ENCODE data around the gene DNAH6.
"Not testable (repeated sequence)": the region's sequence is repeated elsewhere in the genome, so short reads cannot be mapped to it uniquely, and the experiment has no call there.

Gene DNAH6

DNA sequence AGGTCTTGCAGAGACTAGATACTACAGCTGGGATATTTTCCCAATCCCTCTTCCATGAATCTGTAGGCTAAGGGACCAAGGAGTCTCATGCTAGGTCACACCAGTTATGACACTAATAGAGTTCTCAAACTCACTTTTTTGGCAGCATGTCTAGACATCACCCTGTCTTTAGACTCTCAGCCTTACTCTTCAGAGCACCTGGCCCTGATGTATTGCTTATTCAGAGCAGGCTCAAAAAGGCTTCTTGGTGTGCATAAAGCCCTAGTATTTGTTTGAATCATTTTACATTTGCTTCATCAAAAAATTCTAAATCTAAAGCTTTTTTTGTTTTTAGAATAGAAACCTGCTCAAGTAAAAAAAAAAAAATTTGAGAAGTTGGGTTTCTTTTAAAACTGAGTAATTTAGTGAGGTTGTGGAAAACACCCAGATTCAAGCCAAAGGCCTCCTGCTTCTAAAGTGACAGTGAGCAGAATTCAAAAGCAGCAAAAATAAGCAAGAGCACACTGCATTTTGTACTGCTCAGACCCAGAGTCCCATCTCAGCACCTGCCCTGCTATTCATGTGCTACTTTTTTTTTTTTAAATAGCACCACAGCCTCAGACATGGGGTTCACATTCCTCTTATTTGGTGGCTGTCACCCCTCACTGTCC, 18.0 kb upstream of the DNAH6 start:
- no peak for DNase-seq

- DNase-seq = not testable (repeated sequence)
Measured at GRCh38 chr2:84511024-84511423, 5.3 kb upstream of the DNAH6 start.

DNA sequence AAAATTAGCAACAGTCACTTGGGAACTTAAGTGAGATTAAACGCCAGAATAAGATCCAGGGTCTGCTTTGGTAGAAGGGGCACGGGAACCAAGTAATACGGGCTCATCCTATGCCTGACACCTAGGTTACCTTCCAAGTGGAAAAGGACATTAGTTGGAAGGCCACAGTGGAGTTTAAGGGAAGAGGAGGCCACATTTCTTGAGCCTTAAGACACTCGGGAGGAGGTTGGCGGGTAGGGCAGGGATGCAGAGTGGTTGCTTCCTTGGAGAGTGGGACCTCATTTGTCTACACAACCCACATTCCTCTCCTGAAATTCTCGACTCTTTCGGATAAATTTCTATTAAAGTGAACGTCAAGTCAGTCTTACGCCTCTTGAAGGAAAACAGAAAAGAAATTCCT, 510 bp upstream of the DNAH6 start:
- no peak for DNase-seq

DNA sequence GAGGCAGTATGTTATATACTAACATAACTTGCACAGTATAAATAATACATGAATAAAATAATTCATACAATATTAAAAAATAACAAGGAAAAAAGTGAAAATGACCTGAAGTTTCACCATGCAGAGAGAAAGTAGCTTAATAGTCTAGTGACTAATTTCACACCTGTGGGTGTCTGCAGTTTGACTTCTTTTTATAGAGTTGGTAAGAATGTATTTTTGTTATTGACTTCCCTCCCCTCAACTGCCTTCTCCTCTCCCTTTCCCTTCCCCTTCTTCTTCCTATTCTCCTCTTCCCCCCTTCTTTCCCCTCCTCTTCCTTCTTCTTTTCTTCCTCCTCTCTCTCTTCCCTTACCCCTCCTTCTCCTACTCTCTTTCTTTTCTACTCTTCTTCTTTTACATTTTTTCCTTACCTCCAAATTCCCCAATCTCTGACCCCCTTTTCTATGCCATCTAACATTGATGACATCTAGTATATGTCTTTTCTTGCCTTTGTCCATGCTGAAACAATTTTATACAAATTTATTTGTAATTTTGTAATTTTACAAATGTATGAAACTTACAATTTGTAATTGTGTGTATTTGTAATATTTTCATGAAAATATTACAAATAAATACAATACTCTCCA, 3.1 kb downstream of the DNAH6 start:
- no peak for DNase-seq

- no peak for DNase-seq
Measured at GRCh38 chr2:84526562-84526961, 10.3 kb downstream of the DNAH6 start.

DNA sequence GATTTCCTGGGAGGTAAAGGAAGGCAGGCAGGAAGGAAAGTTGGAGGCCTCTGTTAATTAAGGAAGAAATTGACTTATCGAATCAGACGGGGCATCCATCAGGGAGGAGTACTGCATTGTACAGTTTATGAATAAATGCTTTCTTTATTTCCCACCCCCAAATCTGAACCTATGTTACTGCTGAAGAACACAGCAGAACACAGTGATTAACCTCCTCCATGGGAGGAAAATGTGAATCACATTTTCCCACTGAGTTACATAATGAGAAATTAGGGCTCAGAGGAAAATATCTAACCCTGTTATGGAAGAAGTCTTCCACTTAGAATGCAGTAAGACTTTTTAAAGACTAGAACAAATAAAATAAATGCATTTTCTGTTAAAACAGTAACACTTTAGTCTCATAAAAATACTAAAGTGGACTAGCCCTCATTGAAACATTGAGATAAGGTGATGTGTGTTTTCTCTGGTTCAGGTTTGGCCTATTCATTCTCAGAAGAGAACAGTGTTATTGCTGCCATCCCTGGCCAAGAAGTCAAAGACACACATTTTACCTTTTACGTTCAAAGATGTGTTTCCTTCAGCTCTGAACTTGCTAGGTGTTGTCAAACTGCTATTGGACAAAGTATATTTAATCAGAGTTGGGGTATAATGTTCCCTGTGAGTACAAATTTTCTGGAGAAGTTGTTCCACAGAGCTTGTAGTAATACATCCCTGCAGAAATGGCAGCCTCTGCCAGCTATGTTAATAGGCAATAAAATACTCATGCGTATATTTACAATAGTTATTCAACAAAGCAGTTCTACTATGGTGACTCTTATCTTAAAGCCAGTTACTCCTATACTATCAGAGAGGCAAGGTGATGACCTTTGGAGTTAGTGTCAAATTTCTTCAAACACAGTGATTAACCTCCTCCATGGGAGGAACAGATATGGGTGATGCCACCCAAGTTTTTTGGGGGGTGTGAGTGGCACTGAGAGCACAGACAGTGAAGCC, 11.1 kb downstream of the DNAH6 start:
- no peak for DNase-seq

GRCh38 chr2:84532291-84532690, 16.0 kb downstream of the DNAH6 start:
- no peak for DNase-seq

- DNase-seq = no peak
Measured at GRCh38 chr2:84534225-84534624, 17.9 kb downstream of the DNAH6 start.

GRCh38 chr2:84537251-84537650, 21.0 kb downstream of the DNAH6 start:
- no peak for DNase-seq

DNA sequence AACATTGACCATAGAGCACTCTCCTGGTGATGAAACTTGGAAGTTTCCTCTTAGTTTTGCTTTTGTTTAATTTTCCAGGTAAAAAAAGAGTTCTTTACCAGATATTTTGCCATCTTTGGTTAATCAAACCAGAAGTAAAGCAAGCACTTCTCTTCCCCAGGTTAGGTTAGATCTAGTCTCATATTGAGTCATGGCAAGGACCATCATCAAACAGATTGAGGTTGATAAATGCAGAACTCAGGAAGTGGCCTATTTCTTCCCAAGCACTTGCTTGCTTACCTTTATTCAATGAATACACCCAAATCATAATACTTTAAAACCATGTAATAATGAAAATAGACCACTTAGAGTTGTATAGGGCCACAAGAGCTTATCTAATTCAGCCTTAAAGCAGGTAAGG, 23.4 kb downstream of the DNAH6 start:
- DNase-seq = no peak

DNA sequence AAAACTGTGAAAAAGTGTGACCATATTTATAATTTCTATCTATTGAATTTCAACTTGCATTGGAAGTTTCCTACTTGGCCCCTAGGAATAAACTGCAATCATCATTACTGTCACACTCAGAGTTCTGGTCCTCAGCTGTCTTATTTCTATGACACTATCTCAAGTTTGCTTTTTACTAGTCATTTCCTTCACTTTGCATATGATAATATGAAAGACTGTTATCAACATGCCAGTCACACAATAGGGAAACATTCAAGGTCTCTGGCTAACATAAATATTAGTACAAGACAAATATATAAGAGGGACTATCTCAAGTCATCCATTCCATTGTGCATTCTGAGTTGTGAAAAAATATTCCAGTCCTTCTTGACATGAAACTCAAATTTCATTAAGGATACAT, 28.7 kb downstream of the DNAH6 start:
- DNase-seq = no peak

- no peak for DNase-seq
Measured at GRCh38 chr2:84546551-84546950, 30.3 kb downstream of the DNAH6 start.

GRCh38 chr2:84548303-84548702, 32.0 kb downstream of the DNAH6 start:
- DNase-seq = no peak

DNA sequence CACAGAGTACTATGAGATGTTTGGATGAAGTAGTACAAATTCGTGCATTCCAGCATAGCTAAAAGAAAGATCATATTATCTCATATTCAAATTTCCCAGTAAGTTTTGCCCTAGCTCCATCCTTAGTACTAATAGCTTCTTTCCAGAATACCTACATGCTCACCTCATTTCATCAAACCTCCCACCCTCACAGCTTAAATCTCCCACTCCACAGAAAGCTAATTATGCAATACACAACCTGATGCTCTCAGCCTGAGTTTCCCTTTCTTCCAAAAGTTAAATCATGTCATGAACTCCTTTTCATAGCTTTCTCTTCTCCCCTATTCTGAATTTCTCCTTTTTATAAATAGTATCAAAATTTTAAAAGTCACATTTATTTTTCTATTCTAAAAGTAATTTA, 34.6 kb downstream of the DNAH6 start:
- DNase-seq = no peak

GRCh38 chr2:84551526-84551925, 35.2 kb downstream of the DNAH6 start:
- not testable (repeated sequence) for DNase-seq

DNA sequence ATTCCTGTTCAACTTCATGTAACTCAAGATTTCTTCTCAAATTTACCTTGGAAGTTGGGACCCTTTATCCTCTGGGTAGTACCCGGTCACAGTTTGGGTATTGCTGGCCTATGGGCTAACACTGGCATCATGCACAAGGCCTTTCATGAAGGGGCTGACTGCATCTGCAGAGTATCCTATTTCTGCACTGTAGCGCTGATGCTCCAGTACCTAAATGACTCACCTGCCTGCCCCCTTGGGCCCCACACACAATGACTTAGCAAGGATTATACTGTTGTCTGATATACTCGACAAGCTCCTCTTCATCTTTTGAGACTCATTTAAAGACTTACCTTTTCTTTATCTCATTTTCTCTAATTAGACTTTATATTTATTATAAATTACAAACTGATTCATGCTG, 39.9 kb downstream of the DNAH6 start:
- DNase-seq = no peak

DNA sequence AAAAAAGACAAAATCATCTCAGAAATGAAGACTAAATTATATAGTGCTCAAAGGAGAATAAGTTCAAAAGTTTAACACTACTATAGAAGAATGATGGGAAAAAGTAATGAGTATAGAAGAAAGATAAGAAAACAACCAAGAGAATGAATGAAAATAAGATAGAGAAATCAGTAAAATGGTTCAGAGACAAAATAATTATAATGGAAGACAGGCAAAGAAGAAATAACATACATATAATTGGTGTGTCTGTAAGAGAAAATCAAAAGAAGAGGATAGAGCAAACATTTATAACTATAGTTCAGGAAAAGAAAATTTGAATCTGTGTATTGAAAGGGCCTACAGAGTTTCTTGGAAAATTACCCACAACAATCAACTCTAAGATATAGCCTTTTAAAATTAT, 43.5 kb downstream of the DNAH6 start:
- no peak for DNase-seq

DNA sequence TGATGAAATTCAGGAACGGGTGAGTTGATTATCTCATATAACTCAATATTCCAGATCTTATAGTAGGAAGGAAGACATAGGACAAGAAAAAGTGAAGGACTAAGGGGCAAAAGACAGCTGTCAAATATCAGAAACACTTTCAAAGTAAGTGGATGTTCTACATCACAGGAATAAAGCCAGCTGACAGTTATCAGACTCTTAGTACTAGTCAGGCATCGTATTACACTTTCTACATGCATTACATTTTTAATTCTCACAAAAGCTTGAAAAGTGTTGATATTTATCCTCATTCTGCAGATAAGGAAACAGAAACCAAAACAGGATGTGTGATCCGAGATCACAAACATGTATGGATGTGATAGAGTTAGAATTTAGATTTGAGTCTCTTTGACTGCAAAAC, 63.4 kb downstream of the DNAH6 start:
- DNase-seq = no peak

- no peak for DNase-seq
Measured at GRCh38 chr2:84603911-84604310, 87.6 kb downstream of the DNAH6 start.

DNA sequence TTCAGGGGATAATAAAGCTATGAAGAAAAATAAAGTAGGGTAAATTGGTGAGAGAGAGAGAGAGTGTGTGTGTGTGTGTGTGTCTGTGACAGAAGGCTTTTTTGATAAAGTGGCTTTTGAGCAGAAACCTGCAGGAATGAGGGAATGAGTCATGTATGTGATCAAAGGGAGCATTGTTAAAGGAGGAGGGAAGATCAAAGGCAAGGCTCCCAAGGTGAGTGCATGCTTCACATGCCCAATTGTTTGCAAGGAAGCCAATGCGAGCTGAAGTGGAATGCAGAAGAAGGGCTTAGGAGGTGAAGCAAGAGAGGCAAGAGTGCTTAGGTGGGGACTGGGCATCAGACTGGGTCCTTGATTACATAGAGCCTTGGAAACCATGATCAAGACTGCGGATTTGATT, 96.8 kb downstream of the DNAH6 start:
- no peak for DNase-seq

DNA sequence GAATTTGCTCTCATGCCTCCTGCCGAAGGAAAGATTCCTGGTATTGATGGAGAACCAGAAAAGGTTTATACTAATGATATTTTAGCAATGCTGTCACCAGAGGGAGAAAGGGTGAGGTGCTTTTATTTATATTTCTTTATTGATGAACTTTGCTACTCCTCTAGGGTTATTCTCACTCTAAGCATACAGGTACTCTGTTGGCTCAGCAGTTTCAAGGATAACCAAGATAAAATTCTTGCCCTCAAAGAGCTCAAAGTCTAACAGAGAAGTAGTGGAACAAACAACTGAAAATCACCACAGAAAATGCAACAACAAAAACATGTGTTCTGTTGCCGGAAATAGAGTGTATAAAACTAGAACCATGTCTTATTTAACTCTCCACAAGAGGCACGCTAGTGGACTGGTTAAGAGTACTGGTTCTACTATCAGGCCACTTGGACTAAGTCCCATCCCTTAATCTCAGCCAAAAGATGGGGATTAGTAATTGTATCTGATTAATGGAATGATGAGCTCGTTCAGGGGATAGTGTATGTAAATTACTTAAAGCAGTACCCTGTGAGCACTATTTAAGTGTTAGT, 103.6 kb downstream of the DNAH6 start:
- DNase-seq = no peak

- no peak for DNase-seq
Measured at GRCh38 chr2:84628486-84628885, 112.2 kb downstream of the DNAH6 start.

GRCh38 chr2:84629550-84629949, 113.3 kb downstream of the DNAH6 start:
- DNase-seq = no peak

DNA sequence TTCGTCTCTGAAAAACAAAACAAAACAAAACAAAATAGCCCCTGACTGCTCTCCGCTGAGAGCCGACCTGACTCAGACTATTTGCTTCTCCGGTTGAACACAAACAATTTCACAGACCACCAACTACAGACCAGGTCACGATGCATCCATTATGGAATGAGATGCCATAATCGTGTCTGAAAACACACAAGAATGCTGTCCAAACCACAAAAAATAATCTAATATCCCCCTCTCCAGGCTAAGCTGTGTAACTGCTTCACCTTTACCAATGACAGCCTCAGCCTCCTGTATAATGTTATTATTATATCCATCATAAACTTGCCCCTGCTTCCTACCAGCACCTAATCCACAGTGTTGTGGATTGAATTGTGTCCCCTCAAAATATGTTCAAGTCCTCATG, 114.7 kb downstream of the DNAH6 start:
- DNase-seq = peak; percentile 2
